ENCODE data around the gene TBL1X.

- TF ChIP-seq POLR2A (IDR thresholded peaks at IDR 0.05), result no peak
- no peak for TF ChIP-seq CTCF (IDR thresholded peaks at IDR 0.05)
Measured at GRCh38 chrX:9659571-9660195, 194.8 kb downstream of the TBL1X start.
